SK-N-SH (cell line): ENCODE measurements around the gene POFUT2. TPM values are rescaled to one million over a fixed set of nuclear protein-coding genes. Genes with fewer than 3 reads are reported as not detected.

Experiments used
- CTCF ChIA-PET: fragments of 300-600, 350-600 bp; formaldehyde crosslinking; extraction: SDS; loops from one replicate; lab custom pipeline; 2021; lab: Yijun Ruan, JAX
- POLR2A ChIA-PET: fragments of 350-600 bp; sonication (Branson Sonifier 250); formaldehyde crosslinking; extraction: SDS; loops from one replicate; lab custom pipeline; 2020; ENCODE audit warnings: antibody characterized with exemption, inconsistent platforms; lab: Yijun Ruan, JAX
- DNase-seq: peaks from one replicate; pipeline ENCODE4 v3.0.0; 2012
- H2AFZ ChIP-seq: fragments of 200-600 bp; sonication (generic); 2 replicates; pipeline ENCODE4 v1.8.1; 2016; ENCODE audit warnings: antibody characterized with exemption, mild to moderate bottlenecking, low read depth
- H3F3A ChIP-seq: fragments of 200-600 bp; sonication (generic); replicated peaks from 2 replicates; pipeline ENCODE3; 2016; ENCODE audit warnings: antibody characterized with exemption, mild to moderate bottlenecking; ENCODE audit not compliant: insufficient read depth
- H3K27ac ChIP-seq, 2 experiments: fragments of 200-500 bp in 1 of 2; fragments of 200-600 bp in 1 of 2; sonication (Bioruptor generic) in 1 of 2; sonication (generic), shearing (Covaris generic) in 1 of 2; 2 replicates each; pipeline versions ENCODE4 v1.5.1 to v1.6.1; 2014 to 2016; ENCODE audit warnings: low read depth in 2 of 2, inconsistent platforms in 1 of 2, low read length in 1 of 2, mild to moderate bottlenecking in 1 of 2, mixed read lengths in 1 of 2
- H3K27me3 ChIP-seq: fragments of 200-600 bp; sonication (generic), shearing (Covaris generic); 2 replicates; pipeline ENCODE4 v1.6.1; 2016; ENCODE audit warnings: mixed run types; ENCODE audit not compliant: insufficient read depth
- H3K36me3 ChIP-seq, 2 experiments: fragments of 200-500 bp in 1 of 2; fragments of 200-600 bp in 1 of 2; sonication (Bioruptor generic) in 1 of 2; sonication (generic) in 1 of 2; replicated peaks in 1 of 2; 2 replicates each; pipeline versions ENCODE3 to v1.5.1; 2014 to 2016; ENCODE audit warnings: low read length in 1 of 2, mild to moderate bottlenecking in 1 of 2; ENCODE audit not compliant: insufficient read depth in 2 of 2, control insufficient read depth in 1 of 2
- H3K4me1 ChIP-seq, 2 experiments: fragments of 200-500 bp in 1 of 2; fragments of 200-600 bp in 1 of 2; sonication (Bioruptor generic) in 1 of 2; sonication (generic), shearing (Covaris generic) in 1 of 2; 2 replicates each; pipeline versions ENCODE4 v1.5.1 to v1.6.1; 2014 to 2016; ENCODE audit warnings: low read depth in 1 of 2, low read length in 1 of 2, mixed run types in 1 of 2; ENCODE audit not compliant: insufficient read depth in 2 of 2, control insufficient read depth in 1 of 2
- H3K4me2 ChIP-seq: fragments of 200-600 bp; sonication (generic), shearing (Covaris generic); 2 replicates; pipeline ENCODE4 v1.6.1; 2017; ENCODE audit warnings: mixed run types
- H3K4me3 ChIP-seq, 2 experiments: fragments of 200-500 bp in 1 of 2; fragments of 200-600 bp in 1 of 2; sonication (Bioruptor generic) in 1 of 2; sonication (generic), shearing (Covaris generic) in 1 of 2; 2 replicates each; pipeline versions ENCODE4 v1.5.1 to v1.8.1; 2014 to 2016; ENCODE audit warnings: low read depth in 2 of 2, inconsistent platforms in 1 of 2, low read length in 1 of 2, mild to moderate bottlenecking in 1 of 2, mixed read lengths in 1 of 2, moderate library complexity in 1 of 2
- H3K79me2 ChIP-seq: fragments of 200-600 bp; sonication (generic); 2 replicates; pipeline ENCODE4 v1.8.1; 2017; ENCODE audit warnings: mild to moderate bottlenecking; ENCODE audit not compliant: insufficient read depth
- H3K9ac ChIP-seq: fragments of 200-600 bp; sonication (generic); 2 replicates; pipeline ENCODE4 v1.6.1; 2017; ENCODE audit warnings: mixed run types
- H3K9me2 ChIP-seq: fragments of 200-600 bp; sonication (generic); 2 replicates; pipeline ENCODE4 v1.6.1; 2017; ENCODE audit warnings: mixed run types
- H3K9me3 ChIP-seq: fragments of 200-600 bp; sonication (generic); 2 replicates; pipeline ENCODE4 v1.6.1; 2017; ENCODE audit warnings: mixed run types, mild to moderate bottlenecking, moderate library complexity
- H4K20me1 ChIP-seq: fragments of 200-600 bp; sonication (generic); 2 replicates; pipeline ENCODE4 v1.6.1; 2017; ENCODE audit warnings: mild to moderate bottlenecking, mixed run types; ENCODE audit not compliant: insufficient read depth
- EZH2phosphoT487 ChIP-seq: fragments of 200-600 bp; sonication (generic); IDR thresholded peaks from 2 replicates; pipeline ENCODE4 v1.6.1; 2017; ENCODE audit warnings: low read depth, mixed run types, mild to moderate bottlenecking, antibody characterized with exemption, moderate library complexity, borderline replicate concordance
- FOSL2 ChIP-seq: IDR thresholded peaks from 2 replicates; pipeline ENCODE4 v1.4.0; 2012; ENCODE audit warnings: low read depth, mild to moderate bottlenecking, moderate library complexity, borderline replicate concordance
- FOXJ3 ChIP-seq: sonication (generic); formaldehyde crosslinking; IDR thresholded peaks from 2 replicates; pipeline ENCODE4 v1.5.1; 2020; ENCODE audit warnings: mild to moderate bottlenecking, missing genetic modification reagents
- GATA2 ChIP-seq: sonication (generic); formaldehyde crosslinking; IDR thresholded peaks from 2 replicates; pipeline ENCODE4 v1.5.0; 2020; ENCODE audit warnings: mild to moderate bottlenecking, missing genetic modification reagents
- RAD21 ChIP-seq: IDR thresholded peaks from 2 replicates; pipeline ENCODE4 v1.6.1; 2012; ENCODE audit warnings: mild to moderate bottlenecking, low read length
- RXRA ChIP-seq: IDR thresholded peaks from 2 replicates; pipeline ENCODE4 v1.4.0; 2012; ENCODE audit warnings: low read depth, mild to moderate bottlenecking, borderline replicate concordance
- SMC3 ChIP-seq: IDR thresholded peaks from 2 replicates; pipeline ENCODE4 v1.6.1; 2012; ENCODE audit warnings: low read depth, low read length, improper control_type of control experiment
- TCF12 ChIP-seq: IDR thresholded peaks from 2 replicates; pipeline ENCODE4 v1.4.0; 2012
- WGBS: methylation state at CpG from one replicate; pipeline ENCODE4 v1.1.6; 2017; ENCODE audit warnings: low lambda C conversion rate; 5-methylcytosine and 5-hydroxymethylcytosine counted together
- polyA plus RNA-seq, 3 experiments: library from polyadenylated mRNA; depleted of rRNA; stranded (reverse); fragments of >200 nt; gene quantifications; 2 replicates each; pipeline ENCODE4 v1.2.3, GENCODE V29; 2012
- TF ChIP-seq, protein P1 (sequence below): IDR thresholded peaks from 2 replicates; pipeline ENCODE4 v1.4.0; 2012; ENCODE audit warnings: low read depth
- TF ChIP-seq, protein P2 (sequence below): IDR thresholded peaks from 2 replicates; pipeline ENCODE4; 2012
- TF ChIP-seq, protein P3 (sequence below): IDR thresholded peaks from 2 replicates; pipeline ENCODE4 v1.4.0; 2012; ENCODE audit warnings: low read depth, borderline replicate concordance
- TF ChIP-seq, protein P4 (sequence below): fragments of 200-600 bp; sonication (generic); IDR thresholded peaks from 2 replicates; pipeline ENCODE4 v1.6.1; 2017; ENCODE audit warnings: antibody characterized with exemption, mild to moderate bottlenecking, moderate library complexity
- TF ChIP-seq, protein P5 (sequence below): fragments of 150-350 bp; IDR thresholded peaks from 2 replicates; pipeline ENCODE4 v1.6.1; 2017; ENCODE audit warnings: antibody characterized with exemption, low read length, low read depth, borderline replicate concordance

POFUT2 gene
- polyA plus RNA-seq, 1 of the 3 experiments (the other 2 are of a cell fraction), result 53.3 TPM

DNA sequence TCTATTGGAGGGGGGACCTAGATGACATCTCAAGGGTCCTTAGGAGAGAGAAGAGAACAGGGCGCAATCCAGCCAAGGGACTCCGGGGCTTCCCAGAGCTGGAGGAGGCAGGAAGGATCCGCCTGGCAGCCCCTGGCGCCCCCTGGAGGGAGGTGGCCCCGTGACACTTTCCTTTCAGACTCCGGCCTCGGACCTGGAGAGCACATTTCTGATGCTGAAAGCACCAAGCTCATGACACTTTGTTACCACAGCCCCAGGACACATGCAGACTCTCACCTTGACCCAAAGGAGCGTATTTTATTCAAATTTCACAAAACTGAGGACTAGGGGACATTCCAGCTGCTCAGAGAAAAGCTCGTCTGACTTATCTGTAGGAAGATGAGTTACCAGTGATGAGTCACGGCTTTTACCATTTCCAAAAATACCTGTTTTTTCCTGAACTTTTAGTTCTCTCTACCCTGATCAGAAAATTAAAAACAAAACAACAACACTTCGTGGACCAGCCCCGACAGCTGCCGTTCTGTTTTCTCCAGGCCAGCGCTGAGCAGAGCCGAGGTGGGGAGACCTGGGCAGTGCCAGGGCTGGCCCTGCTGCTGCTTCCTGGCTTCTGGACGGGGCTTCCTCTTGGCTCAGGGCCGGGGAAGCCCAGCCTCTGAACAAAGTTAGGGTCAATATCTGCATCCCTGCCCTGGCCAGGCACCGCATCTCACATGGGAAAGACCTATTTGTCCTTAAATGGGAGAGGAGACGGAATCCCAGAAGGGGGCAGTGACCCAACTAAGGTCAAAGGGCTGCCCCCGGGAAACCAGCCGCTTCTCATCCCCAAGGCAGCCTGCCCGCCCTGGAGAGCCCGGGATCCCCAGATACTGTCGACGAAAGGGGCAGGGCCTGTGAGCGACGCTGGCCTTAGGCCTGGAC is 21.6 kb upstream of the POFUT2 start:
- peak; percentile 82 for DNase-seq
- POLR2A ChIA-PET, result no interaction called here
- no peaks in the 10 kb centered on the region for H4K20me1 ChIP-seq
- peak overlapping the region; percentile 17 to 86; a peak in 2 of 4 replicates for H3K27ac ChIP-seq
- CTCF ChIA-PET, result interaction anchor here (0.5 to 2.1 kb wide), 24 partner anchors 9 to 368 kb away, joined by 3 to 33 read pairs (median 4); partner anchors contain the start of gene POFUT2
- peak overlapping the region; percentile 67; the same call in 1 of the 2 replicates for H3K4me2 ChIP-seq
- H3K9me3 ChIP-seq, result no peaks in the 10 kb centered on the region
- H3K79me2 ChIP-seq, result no peaks in the 10 kb centered on the region
- TF ChIP-seq GATA2 (CRISPR knock-in tag) (no peak), TCF12 (peak; percentile 14; the same call in 1 of the 2 replicates), RXRA (no peak), RAD21 (peak; percentile 58), EZH2phosphoT487 (no peak), SMC3 (peak; percentile 59), FOSL2 (peak; percentile 35), FOXJ3 (no peak)
- TF ChIP-seq, protein P1, sequence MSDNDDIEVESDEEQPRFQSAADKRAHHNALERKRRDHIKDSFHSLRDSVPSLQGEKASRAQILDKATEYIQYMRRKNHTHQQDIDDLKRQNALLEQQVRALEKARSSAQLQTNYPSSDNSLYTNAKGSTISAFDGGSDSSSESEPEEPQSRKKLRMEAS, result peak; percentile 42; the same call in 1 of the 2 replicates
- TF ChIP-seq, protein P2, sequence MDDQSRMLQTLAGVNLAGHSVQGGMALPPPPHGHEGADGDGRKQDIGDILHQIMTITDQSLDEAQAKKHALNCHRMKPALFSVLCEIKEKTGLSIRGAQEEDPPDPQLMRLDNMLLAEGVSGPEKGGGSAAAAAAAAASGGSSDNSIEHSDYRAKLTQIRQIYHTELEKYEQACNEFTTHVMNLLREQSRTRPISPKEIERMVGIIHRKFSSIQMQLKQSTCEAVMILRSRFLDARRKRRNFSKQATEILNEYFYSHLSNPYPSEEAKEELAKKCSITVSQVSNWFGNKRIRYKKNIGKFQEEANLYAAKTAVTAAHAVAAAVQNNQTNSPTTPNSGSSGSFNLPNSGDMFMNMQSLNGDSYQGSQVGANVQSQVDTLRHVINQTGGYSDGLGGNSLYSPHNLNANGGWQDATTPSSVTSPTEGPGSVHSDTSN, result no peak
- TF ChIP-seq, protein P3, sequence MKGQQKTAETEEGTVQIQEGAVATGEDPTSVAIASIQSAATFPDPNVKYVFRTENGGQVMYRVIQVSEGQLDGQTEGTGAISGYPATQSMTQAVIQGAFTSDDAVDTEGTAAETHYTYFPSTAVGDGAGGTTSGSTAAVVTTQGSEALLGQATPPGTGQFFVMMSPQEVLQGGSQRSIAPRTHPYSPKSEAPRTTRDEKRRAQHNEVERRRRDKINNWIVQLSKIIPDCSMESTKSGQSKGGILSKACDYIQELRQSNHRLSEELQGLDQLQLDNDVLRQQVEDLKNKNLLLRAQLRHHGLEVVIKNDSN, result 0 out of 2 replicates have a peak, but pooled peaks have one; percentile 4
- TF ChIP-seq, protein P4, sequence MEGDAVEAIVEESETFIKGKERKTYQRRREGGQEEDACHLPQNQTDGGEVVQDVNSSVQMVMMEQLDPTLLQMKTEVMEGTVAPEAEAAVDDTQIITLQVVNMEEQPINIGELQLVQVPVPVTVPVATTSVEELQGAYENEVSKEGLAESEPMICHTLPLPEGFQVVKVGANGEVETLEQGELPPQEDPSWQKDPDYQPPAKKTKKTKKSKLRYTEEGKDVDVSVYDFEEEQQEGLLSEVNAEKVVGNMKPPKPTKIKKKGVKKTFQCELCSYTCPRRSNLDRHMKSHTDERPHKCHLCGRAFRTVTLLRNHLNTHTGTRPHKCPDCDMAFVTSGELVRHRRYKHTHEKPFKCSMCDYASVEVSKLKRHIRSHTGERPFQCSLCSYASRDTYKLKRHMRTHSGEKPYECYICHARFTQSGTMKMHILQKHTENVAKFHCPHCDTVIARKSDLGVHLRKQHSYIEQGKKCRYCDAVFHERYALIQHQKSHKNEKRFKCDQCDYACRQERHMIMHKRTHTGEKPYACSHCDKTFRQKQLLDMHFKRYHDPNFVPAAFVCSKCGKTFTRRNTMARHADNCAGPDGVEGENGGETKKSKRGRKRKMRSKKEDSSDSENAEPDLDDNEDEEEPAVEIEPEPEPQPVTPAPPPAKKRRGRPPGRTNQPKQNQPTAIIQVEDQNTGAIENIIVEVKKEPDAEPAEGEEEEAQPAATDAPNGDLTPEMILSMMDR, result peak; percentile 87
- TF ChIP-seq, protein P5, sequence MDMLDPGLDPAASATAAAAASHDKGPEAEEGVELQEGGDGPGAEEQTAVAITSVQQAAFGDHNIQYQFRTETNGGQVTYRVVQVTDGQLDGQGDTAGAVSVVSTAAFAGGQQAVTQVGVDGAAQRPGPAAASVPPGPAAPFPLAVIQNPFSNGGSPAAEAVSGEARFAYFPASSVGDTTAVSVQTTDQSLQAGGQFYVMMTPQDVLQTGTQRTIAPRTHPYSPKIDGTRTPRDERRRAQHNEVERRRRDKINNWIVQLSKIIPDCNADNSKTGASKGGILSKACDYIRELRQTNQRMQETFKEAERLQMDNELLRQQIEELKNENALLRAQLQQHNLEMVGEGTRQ, result no peak
- peaks cover 3 to 16% of the 10 kb centered on the region in 2 experiments; a peak in 2 of 4 replicates for H3K4me1 ChIP-seq
- peaks cover 7% of the 10 kb centered on the region for H3F3A ChIP-seq
- H3K4me3 ChIP-seq, result no peak overlapping the region; a peak in 1 of 4 replicates
- H2AFZ ChIP-seq, result peak overlapping the region; percentile 85
- no peaks in the 10 kb centered on the region for H3K9me2 ChIP-seq
- H3K27me3 ChIP-seq, result no peaks in the 10 kb centered on the region
- H3K36me3 ChIP-seq, result no peaks in the 10 kb centered on the region
- 53% methylated on average over 19 of the region's 27 CpGs for WGBS
- H3K9ac ChIP-seq, result peak overlapping the region; percentile 51; the same call in 1 of the 2 replicates
